LNCaP clone FGC (cell line): ENCODE data around the gene ADAMTS20.

Experiments used
- DNase-seq: peaks from one replicate; pipeline ENCODE4 v3.0.0-alpha.2; 2011; ENCODE audit warnings: low read depth
- H3K4me3 ChIP-seq: 2 replicates; pipeline ENCODE4 v1.5.1; 2011; ENCODE audit warnings: mild to moderate bottlenecking, low read depth, low read length, control low read depth
- TF ChIP-seq, protein P1 (sequence below): IDR thresholded peaks from 2 replicates; pipeline ENCODE4 v1.5.1; 2012; ENCODE audit warnings: mild to moderate bottlenecking; ENCODE audit not compliant: control insufficient read depth, insufficient read depth; ENCODE audit errors: extremely low read depth

ADAMTS20 gene

DNA sequence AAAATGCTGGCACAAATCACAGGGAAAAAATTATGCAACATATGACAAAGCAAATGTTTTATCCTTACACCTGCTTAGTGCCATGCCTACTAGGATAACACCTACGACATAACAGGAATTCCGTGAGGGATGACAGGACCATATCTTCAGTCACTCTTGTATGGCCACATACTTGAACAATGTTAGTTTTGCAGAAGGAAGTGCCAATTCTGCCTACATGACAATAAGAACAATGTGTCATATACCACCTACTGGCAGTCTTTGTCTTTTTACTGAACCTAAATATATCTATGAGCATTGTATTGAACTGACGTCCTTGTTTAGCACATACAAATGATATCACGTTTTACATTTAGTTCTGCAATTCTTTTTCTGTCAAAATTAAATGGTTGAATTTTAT, 234.0 kb downstream of the ADAMTS20 start:
- H3K4me3 ChIP-seq, result no peak overlapping the region
- DNase-seq, result no peak
- TF ChIP-seq, protein P1, sequence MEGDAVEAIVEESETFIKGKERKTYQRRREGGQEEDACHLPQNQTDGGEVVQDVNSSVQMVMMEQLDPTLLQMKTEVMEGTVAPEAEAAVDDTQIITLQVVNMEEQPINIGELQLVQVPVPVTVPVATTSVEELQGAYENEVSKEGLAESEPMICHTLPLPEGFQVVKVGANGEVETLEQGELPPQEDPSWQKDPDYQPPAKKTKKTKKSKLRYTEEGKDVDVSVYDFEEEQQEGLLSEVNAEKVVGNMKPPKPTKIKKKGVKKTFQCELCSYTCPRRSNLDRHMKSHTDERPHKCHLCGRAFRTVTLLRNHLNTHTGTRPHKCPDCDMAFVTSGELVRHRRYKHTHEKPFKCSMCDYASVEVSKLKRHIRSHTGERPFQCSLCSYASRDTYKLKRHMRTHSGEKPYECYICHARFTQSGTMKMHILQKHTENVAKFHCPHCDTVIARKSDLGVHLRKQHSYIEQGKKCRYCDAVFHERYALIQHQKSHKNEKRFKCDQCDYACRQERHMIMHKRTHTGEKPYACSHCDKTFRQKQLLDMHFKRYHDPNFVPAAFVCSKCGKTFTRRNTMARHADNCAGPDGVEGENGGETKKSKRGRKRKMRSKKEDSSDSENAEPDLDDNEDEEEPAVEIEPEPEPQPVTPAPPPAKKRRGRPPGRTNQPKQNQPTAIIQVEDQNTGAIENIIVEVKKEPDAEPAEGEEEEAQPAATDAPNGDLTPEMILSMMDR, result no peak

DNA sequence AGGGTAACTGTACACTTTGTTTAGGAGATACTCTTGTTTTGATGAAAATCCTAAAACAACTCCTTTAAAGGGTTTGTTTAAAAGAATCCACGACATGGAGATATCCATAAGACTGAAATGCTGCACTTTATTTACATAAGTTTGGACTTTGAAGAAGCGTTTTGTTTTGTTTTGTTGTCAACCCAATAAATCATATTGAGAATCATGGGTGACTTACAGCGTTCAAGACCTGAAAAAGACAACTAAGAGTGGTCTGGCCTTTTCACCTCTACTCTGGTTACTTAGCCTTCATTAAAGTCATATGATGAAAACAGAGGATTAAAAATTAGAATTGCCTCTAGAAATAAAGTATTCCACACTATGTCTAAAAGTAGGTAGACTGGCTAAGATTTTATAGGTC, 234.8 kb downstream of the ADAMTS20 start:
- H3K4me3 ChIP-seq, result no peak overlapping the region
- DNase-seq, result no peak
- TF ChIP-seq, protein P1, result no peak

DNA sequence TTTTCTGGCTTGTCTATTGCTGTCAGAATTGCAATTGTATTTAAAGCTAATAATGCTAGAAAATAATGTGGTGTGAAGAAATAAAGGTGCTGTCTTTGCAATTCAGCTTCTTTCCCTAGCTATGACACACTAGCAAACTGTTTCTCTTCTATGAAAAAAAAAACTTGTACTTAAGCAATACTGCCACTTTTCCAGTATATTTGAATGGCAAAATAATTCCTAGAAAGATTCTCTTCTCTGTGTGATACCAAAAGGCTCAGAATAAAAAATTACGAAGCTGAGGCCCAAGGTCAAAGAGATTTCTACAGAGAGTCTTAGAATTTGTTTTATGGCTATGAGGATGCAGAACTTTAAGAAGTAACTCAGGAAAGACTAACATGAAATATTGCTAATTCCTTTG, 235.5 kb downstream of the ADAMTS20 start:
- TF ChIP-seq, protein P1, result no peak
- no peak for DNase-seq

DNA sequence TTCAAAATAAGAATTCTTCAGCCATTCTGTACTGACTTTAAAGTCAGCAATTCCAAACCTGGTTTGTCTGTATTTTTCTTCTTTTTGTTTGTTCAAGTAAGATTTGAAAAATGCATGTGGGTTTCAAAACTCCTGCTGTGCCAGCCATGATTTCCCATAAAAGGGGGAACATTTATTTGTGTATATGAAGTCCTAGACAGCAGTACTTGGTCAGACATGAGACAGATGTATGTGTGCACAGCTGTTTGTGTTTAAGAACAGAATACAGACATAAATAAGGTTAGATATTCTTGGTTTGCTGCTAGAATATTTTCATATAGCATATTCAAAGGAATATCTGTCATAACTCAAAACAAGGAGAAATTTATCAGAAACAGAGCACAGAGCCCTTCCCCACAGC, 236.0 kb downstream of the ADAMTS20 start:
- TF ChIP-seq, protein P1, result no peak
- no peak overlapping the region for H3K4me3 ChIP-seq
- DNase-seq, result no peak

More for the DNA sequence above, 235.5 kb downstream of the ADAMTS20 start:
- H3K4me3 ChIP-seq, result no peak overlapping the region

DNA sequence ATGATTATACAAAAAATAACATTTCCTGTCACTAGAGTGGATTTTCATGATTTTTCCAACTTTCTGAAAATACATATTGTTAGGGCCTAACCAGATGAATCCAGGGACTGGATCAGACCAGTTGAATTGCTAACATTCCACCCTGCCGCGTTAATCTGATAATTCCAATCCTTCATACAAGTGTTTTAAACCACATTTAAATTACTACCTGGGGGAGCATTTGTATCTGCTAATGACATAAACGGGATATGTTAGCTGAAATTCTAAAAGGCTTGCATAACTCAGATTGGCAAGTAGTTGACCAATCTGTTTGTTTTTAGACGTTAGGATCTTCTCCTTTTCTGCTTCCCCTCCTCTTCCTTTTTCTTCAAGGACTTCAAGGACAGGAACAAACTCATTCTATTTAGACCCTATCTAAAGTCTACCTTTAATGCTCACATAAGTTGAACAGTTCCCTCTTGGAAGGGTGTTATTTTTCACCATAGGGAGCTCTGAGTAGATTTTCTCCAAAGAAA, 239.0 kb downstream of the ADAMTS20 start:
- H3K4me3 ChIP-seq, result no peak overlapping the region
- TF ChIP-seq, protein P1, result no peak
- no peak for DNase-seq

DNA sequence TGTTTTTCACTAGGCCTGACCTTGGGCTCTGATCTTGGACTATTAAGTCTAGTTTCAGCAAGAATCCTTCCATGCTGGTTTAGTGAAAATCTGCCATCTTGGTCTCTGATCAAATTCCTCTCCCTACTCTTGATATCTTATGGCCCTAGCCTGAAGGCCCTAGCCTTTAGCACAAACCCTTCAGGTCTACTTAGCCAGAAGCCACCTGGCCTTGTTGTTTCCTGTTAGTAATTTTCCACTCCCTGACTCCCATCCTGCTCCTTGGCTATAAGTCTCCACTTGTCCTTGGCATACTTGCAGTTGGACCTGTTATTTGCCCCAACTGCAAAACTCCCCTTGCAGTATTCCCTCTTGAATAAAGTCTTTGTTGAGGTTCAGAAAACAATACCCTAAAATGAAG, 241.4 kb downstream of the ADAMTS20 start:
- H3K4me3 ChIP-seq, result no peak overlapping the region
- DNase-seq, result no peak
- TF ChIP-seq, protein P1, result no peak

DNA sequence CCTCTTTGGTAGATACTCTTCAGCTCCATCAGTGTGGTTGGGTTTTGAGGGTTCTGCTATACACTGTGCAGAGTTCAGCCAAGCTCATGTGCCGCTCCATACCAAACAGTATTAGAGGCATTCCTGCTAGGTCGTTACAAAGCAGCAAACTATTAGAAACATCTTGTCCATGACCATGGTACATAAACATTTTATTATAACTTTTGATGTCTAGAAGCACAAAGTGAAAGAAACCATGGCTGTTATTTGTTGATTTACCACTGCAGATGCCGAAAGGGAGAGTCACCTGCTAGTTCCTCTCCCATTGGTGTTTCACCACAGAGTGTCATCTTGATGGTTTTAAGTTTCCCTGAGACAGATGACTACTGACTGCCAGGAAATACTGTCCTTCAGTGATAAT, 242.0 kb downstream of the ADAMTS20 start:
- TF ChIP-seq, protein P1, result no peak
- no peak overlapping the region for H3K4me3 ChIP-seq
- no peak for DNase-seq
